GM21723 (cell line): ENCODE results near the gene WASF2.
"Not testable (repeated sequence)": the region's sequence is repeated elsewhere in the genome, so short reads cannot be mapped to it uniquely, and the experiment has no call there.

Experiments used
- ATAC-seq: cut with Tn5 transposase; IDR thresholded peaks from one replicate; pipeline ENCODE4 v1.9.1; 2021; ENCODE audit warnings: mild to moderate bottlenecking, moderate library complexity; ENCODE audit not compliant: unreplicated experiment

WASF2 gene

DNA sequence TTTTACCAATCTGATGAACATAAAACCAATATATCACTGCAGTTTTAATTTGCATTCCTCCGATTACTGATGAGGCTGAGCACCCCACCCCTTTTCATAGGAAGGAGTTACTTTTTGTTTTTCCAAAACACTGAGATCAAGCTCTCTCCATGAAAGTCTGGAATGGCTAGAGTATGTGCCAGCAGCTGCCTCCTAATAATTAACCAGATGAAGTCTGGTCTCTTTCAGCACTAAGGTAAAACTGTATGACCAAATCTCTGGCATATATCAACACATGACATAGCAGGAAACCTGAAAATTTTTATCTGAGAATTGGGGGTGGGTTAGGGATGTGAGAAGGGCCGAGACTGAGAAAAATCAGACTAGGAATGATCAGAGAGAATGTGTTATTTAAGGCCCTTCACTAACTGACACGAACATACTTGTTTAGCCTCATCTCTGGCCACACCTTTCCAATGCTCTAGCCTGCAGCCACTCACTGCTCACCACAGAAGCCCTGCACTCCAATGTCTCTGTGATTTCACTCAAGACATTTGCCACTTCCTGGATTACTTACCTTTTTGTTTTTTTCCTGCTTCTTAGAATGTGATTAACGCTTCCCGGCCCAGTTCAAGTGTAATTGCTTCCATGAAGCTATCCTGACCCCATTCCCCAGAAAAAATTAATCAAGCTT is 34.7 kb downstream of the WASF2 start:
- ATAC-seq, result no peak

DNA sequence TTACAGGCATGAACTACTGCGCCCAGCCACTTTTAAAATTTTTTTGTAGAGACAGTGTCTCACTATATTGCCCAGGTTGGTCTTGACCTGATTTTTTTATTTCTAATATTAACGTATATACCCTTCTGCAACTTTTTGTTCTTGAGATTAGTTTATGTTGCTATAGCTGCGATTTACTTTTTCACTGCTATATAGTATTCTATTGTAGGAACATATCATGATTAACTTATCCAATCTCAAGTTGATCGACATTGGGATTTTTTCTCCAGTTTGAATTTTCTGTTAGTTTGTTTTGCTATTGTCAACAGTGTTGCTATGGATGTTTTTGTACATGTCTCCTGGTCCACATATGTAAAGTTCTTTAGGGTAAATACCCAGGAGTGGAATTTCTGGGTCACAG is 35.4 kb downstream of the WASF2 start:
- ATAC-seq, result no peak

DNA sequence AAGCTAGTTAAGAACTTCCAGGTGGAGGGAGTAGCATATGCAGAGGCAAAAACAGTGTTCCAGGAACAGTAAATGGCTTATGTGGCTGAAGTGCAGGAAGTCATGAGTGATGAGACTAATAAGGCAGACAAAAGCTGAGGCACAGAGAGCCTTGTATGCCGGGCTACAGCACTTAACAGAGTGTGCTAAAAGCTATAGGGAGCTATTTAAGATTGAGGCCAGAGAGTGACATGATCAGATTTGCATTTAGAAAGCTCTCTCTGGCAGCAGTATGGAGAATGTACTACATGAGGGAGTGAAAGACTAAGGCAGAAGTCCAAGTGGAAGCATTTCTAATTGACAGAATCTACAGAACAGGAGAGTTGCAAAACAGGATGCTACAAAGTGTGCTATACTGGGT is 38.6 kb downstream of the WASF2 start:
- ATAC-seq, result no peak

- no peak for ATAC-seq
Observed at GRCh38 chr1:27448982-27449381, 41.0 kb downstream of the WASF2 start.

- ATAC-seq, result no peak
Observed at GRCh38 chr1:27447883-27448282, 42.1 kb downstream of the WASF2 start.

DNA sequence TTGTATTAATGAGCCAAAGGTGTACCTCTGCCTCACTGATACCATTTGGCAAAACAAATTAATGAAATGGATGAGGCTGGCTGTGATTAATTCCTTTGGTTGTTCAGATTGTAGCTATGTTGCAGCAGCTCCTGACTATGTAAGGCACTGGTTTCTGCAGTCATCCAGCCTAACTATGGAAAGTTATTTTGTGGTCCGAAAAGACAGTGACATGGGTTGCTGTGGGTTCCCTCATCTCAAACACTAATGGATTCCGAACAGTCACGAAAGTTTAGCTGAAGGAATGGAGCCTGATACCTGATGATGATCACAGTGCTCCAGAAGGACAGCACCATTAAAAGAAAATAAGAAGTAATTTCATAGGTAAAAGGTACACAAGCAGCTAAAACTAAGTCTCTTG is 42.6 kb downstream of the WASF2 start:
- ATAC-seq, result no peak

- ATAC-seq, result no peak
Observed at GRCh38 chr1:27446496-27447020, 43.4 kb downstream of the WASF2 start.

GRCh38 chr1:27445177-27445936 is 44.6 kb downstream of the WASF2 start:
- ATAC-seq, result peak; percentile 49

DNA sequence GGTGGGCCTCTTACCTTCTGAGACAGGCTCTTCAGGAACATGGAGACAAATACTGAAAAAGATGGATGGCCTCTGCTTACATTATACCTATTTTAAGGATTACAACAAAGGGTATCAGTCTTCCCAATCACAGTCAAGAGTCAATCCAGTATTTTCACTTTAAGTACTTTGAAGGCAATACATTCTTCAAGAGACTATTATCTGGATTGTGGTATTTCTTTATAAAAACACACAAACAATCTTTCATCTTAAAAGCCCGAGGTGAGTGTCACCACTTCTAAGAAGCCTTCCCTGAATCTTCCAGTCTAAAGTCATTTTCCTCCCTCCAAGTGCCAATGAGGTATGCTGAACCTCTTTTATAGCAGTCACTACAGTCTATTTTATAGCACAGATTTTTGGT is 45.3 kb downstream of the WASF2 start:
- no peak for ATAC-seq

DNA sequence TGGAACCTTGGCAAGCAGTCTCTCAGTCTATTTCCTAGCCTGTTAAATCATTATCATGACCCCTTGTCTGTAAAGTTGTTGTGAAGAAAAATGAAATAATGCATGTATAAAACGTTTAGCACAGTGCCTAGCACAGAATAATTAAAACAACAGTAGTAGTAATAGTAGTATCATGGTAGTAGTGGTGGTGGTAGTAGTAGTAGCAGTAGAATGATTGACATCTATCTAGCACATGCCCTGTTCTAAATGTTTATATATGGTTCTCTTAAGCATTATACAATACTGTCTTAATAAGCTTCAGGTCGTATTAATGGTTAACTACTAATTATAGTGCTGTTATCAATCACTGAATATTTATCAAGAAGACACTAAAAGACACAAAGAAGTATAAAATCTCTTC is 50.8 kb downstream of the WASF2 start:
- no peak for ATAC-seq

DNA sequence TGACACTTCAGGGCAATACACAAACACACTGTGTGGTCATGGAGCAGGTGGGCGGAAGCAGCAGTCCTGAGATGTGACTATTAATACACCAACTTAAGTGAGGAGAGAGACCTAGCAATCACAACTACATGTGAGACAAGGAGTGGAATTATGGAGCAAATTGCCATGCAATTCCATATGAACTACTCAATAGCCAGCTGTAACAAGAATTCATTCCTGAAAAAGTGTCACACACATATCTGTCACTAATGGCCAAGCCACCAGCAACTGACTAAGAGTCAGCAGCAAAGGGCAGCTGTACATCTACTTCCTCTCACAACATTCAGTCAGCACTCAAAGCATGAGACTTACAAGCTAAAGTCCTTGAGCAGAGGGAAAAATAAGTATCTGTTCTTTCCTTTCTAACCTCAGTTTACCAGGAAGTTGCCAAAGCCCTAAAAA is 51.3 kb downstream of the WASF2 start:
- ATAC-seq, result no peak

- ATAC-seq, result no peak
Observed at GRCh38 chr1:27436204-27437159, 53.5 kb downstream of the WASF2 start.

DNA sequence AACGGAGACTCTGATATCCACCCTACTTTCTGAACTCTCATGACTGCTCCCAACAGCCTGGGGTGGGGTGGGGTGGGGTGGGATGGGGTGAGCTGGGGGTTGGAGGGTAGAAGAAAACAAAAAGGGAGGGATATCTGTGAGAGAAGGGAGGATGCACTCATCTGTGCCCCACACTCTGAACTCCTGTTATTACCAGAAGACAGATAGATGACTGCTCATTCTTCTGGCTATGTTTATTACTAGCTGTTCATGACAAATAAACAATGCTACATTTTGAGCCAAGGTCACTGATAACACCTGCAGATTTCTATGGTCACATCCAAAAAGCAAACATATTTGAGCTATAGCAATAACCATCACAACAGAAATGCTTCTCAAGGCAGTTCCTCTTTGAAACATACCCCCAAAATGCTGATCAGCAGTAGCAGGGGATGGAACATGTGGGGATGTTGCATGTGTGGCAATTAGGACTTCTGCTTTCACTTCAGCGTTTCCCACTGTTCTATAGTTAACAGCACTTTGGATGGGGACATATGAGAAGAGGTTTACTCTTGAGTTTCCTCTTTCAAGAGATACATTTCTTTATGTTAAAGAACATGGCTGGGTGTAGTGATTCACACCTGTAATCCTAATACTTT is 54.3 kb downstream of the WASF2 start:
- ATAC-seq, result no peak

DNA sequence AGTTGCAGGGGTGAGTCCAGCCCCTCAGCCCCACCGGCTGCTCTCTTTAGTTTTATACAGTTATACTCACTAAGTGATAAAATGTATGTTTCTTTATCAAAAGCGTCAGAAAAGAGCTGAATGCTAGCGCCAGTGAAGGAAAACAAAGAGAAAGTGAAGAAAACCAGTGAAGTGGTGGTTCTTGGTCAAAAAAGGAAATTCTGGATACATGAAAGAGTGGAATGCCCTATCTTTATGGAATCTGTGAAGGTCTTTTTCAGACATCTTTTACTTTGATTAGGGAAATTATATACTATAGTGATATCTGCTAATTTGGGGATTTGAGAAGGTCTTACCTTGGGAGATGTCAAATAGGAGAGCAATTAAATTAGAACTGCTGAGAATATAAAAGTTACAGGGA is 56.3 kb downstream of the WASF2 start:
- ATAC-seq, result no peak

GRCh38 chr1:27432725-27433124 is 57.2 kb downstream of the WASF2 start:
- ATAC-seq, result not testable (repeated sequence)

DNA sequence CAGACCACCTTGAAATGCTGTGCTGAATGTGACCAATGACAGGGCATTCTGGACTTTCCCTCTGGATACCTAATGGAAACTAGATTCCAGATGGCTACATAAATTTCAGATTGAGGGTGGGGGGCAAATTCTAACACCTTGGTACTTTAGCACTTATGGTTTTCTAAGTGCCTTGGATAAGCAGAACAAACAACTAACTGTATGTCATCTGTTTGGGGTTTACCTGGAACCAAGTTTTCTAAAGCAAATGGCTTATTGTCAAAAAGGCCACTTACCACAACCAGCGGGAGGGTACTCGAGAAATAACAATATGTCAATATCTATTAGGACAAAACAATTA is 58.4 kb downstream of the WASF2 start:
- no peak for ATAC-seq

- no peak for ATAC-seq
Observed at GRCh38 chr1:27430903-27431600, 58.9 kb downstream of the WASF2 start.

DNA sequence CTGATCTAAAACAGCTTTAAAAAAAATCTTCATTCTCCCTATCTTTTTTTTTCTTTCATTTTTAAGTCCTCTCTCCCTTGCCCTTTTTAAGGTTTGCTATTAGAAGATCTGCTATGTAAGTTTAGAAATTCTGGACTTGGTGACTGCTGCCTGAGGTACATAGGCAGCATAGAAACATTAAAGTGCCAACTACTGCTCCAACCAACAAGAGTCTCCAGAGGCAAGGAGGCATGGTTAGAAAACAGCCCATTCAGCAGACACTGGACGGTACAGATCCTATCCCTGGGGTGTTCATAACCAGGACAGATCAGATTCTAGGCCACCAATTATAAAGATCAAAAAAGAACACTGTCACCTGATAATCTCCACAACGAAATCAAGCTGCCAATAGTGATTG is 60.9 kb downstream of the WASF2 start:
- no peak for ATAC-seq

DNA sequence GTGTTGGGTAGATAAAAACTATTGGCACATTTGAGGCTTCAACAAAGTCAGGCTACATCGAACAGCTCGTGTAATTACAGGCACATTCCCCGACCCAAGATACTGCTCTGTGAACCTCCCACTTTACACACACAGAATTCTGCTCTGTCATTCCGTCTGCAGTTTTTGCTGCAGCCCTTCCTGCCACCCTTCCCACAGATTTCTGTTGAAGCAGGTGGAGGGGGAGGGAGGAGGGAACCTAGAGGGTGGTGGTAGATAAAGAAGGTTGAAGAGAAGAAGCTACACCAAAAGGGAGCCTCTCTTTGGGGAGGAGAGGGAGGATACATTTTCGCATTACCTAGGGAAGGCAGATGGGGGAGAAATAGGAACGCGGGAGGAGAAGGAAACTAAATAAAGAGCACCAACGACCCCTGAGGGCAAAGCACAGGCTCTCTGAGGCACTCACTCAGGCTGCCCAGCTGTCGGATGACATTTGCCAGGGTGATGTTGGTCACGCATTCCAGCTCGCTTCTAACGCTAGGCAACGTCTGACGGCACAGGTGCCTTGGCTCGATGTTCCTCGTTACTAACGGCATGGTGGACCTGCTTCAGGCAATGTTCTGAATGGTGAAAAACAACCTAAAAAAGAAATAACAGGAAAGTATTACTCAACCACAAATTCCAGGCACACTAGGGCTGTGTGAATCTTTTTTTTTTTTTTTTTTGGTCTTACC is 61.5 kb downstream of the WASF2 start:
- ATAC-seq, result no peak
